GM20000 (cell line): Measurements from ENCODE around the gene CLEC3B.
A peak's percentile ranks its signal among the peaks of the same experiment; 100 is the strongest.

Experiments used
- DNase-seq: peaks from one replicate; pipeline ENCODE4 v3.0.0; 2012; ENCODE audit warnings: low spot score
- TF ChIP-seq, protein P1 (sequence below): IDR thresholded peaks from 2 replicates; pipeline ENCODE4 v1.5.1; 2012; ENCODE audit warnings: mild to moderate bottlenecking, control low read depth; ENCODE audit errors: extremely low read depth, missing control alignments

Gene CLEC3B

DNA sequence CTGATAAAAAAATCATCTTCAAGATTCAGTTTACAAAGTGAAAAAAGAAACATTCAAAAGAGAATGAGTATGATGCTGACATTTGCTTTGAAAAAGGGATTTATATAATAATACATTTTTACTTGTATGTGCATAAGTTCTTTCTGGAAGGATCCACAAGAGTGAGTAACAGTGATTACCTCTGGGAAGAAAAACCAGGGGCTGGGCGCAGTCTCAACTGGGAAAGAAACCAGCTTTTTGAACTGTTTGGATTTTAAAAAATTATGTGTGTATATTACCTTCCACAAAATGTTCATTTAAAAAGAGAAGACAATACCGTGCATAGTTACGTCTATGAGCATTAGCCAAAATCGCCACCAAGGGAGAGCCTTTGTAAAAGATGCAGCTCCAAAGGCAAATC, 1.3 kb downstream of the CLEC3B start:
- DNase-seq, result no peak
- TF ChIP-seq, protein P1, sequence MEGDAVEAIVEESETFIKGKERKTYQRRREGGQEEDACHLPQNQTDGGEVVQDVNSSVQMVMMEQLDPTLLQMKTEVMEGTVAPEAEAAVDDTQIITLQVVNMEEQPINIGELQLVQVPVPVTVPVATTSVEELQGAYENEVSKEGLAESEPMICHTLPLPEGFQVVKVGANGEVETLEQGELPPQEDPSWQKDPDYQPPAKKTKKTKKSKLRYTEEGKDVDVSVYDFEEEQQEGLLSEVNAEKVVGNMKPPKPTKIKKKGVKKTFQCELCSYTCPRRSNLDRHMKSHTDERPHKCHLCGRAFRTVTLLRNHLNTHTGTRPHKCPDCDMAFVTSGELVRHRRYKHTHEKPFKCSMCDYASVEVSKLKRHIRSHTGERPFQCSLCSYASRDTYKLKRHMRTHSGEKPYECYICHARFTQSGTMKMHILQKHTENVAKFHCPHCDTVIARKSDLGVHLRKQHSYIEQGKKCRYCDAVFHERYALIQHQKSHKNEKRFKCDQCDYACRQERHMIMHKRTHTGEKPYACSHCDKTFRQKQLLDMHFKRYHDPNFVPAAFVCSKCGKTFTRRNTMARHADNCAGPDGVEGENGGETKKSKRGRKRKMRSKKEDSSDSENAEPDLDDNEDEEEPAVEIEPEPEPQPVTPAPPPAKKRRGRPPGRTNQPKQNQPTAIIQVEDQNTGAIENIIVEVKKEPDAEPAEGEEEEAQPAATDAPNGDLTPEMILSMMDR, result no peak

DNA sequence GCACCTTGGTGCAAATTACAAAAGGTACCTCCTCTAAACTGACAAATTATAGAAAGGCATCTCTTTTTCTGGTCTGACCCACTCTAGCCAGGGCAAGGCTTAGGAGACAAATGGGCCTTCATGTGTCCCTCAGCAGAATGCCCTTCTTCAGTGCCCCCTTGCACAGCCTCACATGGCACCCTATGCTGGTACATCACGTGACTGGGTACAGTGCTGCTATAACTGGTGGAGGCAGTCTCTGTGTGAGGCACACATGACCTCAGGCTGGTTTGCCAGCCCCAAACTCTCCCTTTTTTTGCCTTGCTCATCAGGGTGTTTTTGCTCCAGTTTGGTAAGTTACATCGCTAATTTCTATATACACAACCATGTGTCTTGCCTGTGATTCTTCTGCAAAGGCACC, 3.1 kb downstream of the CLEC3B start:
- no peak for DNase-seq
- TF ChIP-seq, protein P1, result no peak

DNA sequence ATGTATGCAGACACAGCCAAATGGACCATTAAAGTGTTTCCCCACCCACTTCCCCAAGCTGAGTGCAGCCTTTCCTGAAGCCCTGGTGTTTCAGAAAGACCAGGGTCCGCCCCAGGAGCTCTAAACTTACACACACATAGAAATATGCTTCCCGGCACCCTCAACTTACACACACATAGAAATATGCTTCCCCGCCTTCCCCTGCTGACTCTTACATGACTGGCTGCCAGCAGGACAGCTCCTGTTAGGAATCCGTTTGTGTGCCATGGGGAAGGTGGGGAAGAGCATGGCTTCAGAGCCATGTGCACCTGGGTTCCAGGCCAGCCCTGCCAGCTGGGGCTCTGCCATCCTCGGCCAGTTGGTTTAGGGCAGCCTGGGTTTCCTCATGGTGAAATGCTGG, 3.6 kb downstream of the CLEC3B start:
- TF ChIP-seq, protein P1, result no peak

DNA sequence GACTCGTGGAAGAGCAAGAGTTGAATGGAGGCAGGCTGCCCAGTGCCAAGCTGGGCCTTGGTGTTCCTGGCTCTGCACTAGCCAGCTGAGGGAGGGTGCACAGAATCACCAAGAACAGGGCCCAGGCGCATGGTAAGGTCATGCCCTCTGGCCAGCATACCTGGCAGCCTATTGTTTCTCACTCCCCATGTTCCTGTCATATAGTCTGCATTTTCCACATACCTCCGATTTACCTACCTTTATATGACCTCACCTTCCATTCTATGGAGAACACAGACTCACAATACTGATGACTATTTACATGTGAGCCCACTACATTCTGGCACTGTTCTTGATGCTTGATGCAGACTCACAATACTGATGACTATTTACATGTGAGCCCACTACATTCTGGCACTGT, 5.4 kb downstream of the CLEC3B start:
- no peak for DNase-seq
- TF ChIP-seq, protein P1, result no peak

More for the DNA sequence above, 3.6 kb downstream of the CLEC3B start:
- no peak for DNase-seq

DNA sequence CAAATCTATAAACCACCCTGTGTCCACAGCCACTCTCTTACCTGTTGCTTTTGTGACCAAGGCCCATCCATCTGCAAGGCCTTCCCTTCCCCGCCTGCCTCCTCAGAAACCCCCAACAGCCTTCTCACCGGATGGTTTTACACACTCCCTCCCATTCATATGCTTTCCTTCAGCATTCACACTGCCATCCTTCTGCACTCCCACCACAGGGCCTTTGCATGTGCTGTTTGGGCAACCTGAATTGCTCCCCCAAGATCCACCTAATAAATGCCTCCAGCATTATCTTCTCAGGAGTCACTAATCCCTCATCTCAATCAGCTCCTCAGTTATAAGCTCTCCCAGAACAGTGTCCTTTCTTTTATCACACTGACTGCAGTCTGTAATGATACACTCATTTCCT, 6.0 kb downstream of the CLEC3B start:
- TF ChIP-seq, protein P1, result no peak
- no peak for DNase-seq

DNA sequence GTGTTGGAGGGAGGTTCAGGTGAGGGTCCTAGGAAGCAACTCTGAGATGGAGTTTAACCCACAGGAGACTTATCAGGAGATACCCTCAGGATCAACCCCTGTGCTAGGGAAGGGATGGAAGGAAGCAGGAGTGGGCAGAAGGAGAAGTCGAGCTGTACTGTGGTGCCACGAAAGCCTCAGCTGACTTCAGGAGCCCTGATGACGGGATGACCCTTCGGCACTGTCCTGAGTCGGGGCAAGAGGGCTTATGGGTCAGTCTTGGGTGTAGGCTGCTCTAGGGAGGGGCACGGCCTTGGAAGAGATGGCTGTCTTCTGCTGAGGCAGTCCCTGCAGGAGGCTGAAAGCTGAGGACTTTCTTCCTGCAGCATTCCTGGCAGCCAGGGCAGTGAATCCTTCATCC, 7.7 kb downstream of the CLEC3B start:
- TF ChIP-seq, protein P1, result no peak
- no peak for DNase-seq

DNA sequence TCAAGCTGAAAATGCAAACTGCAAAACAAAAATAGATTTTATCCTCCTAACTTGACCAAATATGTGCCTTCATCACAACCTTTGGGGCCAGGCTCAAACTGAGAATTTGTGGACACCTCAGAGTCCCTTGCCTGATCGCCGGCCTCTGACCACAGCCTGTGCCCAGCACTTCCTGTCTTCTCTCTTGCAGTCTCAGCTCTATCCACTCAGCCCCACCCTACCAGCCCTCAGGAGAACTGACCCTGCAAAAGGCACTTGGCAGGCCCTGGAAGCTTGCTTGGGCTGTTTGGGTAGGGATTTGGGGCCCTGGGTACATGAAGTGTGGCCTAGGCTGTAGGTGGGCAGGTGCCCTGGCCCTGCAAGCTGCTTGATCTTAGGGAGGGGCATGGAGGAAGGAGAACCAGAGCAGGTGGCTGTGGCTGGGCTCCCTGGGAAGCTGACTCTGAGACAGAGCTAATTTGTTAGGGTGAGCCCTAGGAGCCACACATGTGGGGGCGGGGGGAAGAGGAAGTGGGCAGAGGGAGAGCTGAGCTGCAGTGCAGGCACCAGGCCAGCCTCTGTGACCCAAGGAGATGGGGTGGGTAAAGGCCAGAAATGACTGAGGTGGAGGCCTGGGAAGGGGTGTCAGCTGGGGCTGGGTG, 8.6 kb downstream of the CLEC3B start:
- peak; percentile 49 for DNase-seq
- TF ChIP-seq, protein P1, result no peak
